ENCODE data around the gene CACNA2D3.

Gene CACNA2D3

DNA sequence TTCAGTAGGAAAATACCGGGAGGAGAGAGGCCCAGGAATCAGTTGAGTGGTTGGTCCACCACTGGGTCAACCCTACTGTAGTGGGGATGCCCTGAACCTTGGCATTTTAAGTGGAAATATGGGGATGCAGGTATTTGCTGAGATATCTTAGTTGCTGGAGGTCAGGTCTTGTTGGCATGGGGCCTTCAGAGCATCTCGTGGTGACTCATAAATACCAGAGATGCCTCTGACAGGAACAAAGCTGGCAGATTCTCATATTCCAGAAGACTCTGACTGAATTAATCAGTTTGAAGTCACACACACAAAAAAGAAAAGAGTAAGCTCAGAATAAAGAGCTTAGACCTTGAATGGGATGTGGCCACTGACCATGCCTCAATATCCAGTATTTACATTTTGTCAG, 91.6 kb downstream of the CACNA2D3 start:
- TF ChIP-seq, protein P1, sequence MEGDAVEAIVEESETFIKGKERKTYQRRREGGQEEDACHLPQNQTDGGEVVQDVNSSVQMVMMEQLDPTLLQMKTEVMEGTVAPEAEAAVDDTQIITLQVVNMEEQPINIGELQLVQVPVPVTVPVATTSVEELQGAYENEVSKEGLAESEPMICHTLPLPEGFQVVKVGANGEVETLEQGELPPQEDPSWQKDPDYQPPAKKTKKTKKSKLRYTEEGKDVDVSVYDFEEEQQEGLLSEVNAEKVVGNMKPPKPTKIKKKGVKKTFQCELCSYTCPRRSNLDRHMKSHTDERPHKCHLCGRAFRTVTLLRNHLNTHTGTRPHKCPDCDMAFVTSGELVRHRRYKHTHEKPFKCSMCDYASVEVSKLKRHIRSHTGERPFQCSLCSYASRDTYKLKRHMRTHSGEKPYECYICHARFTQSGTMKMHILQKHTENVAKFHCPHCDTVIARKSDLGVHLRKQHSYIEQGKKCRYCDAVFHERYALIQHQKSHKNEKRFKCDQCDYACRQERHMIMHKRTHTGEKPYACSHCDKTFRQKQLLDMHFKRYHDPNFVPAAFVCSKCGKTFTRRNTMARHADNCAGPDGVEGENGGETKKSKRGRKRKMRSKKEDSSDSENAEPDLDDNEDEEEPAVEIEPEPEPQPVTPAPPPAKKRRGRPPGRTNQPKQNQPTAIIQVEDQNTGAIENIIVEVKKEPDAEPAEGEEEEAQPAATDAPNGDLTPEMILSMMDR (IDR thresholded peaks at IDR 0.05; ENCODE audit: low read depth, low read length), result no peak
- no peak overlapping the region for H3K4me3 ChIP-seq (ENCODE audit: low read depth, low read length)
- in situ Hi-C loops (cut with HindIII; ENCODE audit: low sequenced_read_pairs), result no loop called here
- no peak for DNase-seq (ENCODE audit: low read depth, low spot score)

GRCh38 chr3:54214845-54215244, 92.5 kb downstream of the CACNA2D3 start:
- no peak overlapping the region for H3K4me3 ChIP-seq (ENCODE audit: low read depth, low read length)
- DNase-seq (ENCODE audit: low read depth, low spot score), result no peak
- in situ Hi-C loops (cut with HindIII; ENCODE audit: low sequenced_read_pairs), result no loop called here
- TF ChIP-seq, protein P1 (IDR thresholded peaks at IDR 0.05; ENCODE audit: low read depth, low read length), result no peak

DNA sequence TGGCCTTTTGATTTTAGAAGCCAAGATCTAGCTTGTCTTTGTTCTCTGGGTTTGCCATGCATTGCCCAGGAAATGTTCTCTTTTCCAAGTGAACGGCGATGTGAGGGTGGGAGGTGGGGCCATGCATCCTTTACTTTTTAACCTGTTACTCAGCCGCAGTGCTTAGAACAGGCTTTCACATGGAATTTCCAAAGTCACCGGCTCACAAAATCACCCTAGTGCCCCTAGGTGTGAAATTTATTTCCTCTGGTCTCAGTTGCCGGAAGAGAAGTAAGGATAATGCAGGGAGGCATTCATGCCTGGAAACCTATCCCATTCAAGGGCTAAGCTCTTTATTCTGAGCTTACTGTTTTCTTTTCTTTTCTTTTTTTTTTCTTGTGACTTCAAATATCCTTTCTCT, 93.2 kb downstream of the CACNA2D3 start:
- no peak overlapping the region for H3K4me3 ChIP-seq (ENCODE audit: low read depth, low read length)
- DNase-seq (ENCODE audit: low read depth, low spot score), result no peak
- in situ Hi-C loops (cut with HindIII; ENCODE audit: low sequenced_read_pairs), result no loop called here
- TF ChIP-seq, protein P1 (IDR thresholded peaks at IDR 0.05; ENCODE audit: low read depth, low read length), result no peak

DNA sequence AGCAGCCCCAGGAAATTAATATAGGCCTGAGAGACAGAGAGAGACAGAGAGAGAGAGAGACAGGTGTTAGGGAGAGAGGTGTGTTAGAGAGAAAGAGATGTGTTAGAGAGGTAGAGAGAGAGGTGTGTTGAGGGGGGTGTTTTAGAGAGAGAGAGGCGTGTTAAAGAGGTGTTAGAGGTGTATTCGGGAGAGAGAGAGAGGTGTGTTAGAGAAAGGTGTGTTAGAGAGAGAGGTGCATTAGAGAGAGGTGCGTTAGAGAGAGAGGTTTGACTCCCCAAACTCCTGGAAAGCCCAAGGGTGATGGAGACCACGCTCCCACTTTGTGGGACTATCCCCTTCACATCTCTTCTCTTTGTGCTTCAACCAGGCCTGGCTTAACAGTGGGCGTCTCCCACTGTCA, 95.5 kb downstream of the CACNA2D3 start:
- no peak overlapping the region for H3K4me3 ChIP-seq (ENCODE audit: low read depth, low read length)
- DNase-seq (ENCODE audit: low read depth, low spot score), result no peak
- TF ChIP-seq, protein P1 (IDR thresholded peaks at IDR 0.05; ENCODE audit: low read depth, low read length), result no peak
- in situ Hi-C loops (cut with HindIII; ENCODE audit: low sequenced_read_pairs), result no loop called here

GRCh38 chr3:54222316-54222715, 100.0 kb downstream of the CACNA2D3 start:
- TF ChIP-seq, protein P1 (IDR thresholded peaks at IDR 0.05; ENCODE audit: low read depth, low read length), result no peak
- DNase-seq (ENCODE audit: low read depth, low spot score), result no peak
- in situ Hi-C loops (cut with HindIII; ENCODE audit: low sequenced_read_pairs), result no loop called here
- H3K4me3 ChIP-seq (ENCODE audit: low read depth, low read length), result no peak overlapping the region

DNA sequence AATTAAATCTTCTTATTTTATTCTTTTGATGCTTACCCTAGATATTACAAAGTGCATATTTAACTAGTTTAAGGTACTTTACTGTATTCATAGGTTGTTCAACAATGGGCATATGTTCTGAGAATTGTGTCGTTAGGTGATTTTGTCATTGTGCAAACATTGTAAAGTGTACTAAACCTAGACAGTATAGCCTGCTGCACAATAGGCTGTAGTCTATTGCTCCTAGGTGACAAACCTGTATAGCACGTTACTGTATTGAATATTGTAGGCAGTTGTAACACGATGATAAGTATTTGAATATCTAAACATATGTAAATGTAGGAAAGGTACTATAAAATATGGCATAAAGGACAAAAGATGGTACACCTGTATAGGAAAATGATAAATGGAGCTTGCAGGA, 100.7 kb downstream of the CACNA2D3 start:
- TF ChIP-seq, protein P1 (IDR thresholded peaks at IDR 0.05; ENCODE audit: low read depth, low read length), result no peak
- H3K4me3 ChIP-seq (ENCODE audit: low read depth, low read length), result no peak overlapping the region
- in situ Hi-C loops (cut with HindIII; ENCODE audit: low sequenced_read_pairs), result no loop called here
- no peak for DNase-seq (ENCODE audit: low read depth, low spot score)
